Effector memory CD8-positive, alpha-beta T cell (primary cell): ENCODE results near the gene PCDHB5.
"Not testable (repeated sequence)": the region's sequence is repeated elsewhere in the genome, so short reads cannot be mapped to it uniquely, and the experiment has no call there.

Experiments used
- ATAC-seq: fragments of 150-1000 bp; cut with Tn5 transposase; replicated peaks from 2 replicates; pipeline ENCODE4 v1.10.0; 2021; ENCODE audit warnings: mild to moderate bottlenecking, moderate library complexity
- DNase-seq, 3 experiments: peaks; one replicate each; pipeline ENCODE4 v3.0.0; 2021
- H3K27ac Mint-ChIP-seq, 2 donors: one replicate each; pipeline ENCODE4 v1.8.0; 2022; ENCODE audit warnings: mild to moderate bottlenecking in 2 of 2, mixed read lengths in 2 of 2, moderate library complexity in 2 of 2
- H3K27me3 Mint-ChIP-seq, 2 donors: one replicate each; pipeline ENCODE4 v1.8.0; 2022; ENCODE audit warnings: mixed read lengths in 2 of 2
- H3K36me3 Mint-ChIP-seq: one replicate; pipeline ENCODE4 v1.8.0; 2022; ENCODE audit warnings: mild to moderate bottlenecking, moderate library complexity, mixed read lengths; ENCODE audit not compliant: insufficient read depth
- H3K4me1 Mint-ChIP-seq, 2 donors: one replicate each; pipeline ENCODE4 v1.8.0; 2022; ENCODE audit warnings: low read depth in 2 of 2, mixed read lengths in 2 of 2
- H3K4me3 Mint-ChIP-seq, 2 donors: one replicate each; pipeline ENCODE4 v1.8.0; 2022; ENCODE audit warnings: mild to moderate bottlenecking in 2 of 2, mixed read lengths in 2 of 2, moderate library complexity in 2 of 2
- H3K9me3 Mint-ChIP-seq, 2 donors: one replicate each; pipeline ENCODE4 v1.8.0; 2022; ENCODE audit warnings: mixed read lengths in 2 of 2

PCDHB5 gene

DNA sequence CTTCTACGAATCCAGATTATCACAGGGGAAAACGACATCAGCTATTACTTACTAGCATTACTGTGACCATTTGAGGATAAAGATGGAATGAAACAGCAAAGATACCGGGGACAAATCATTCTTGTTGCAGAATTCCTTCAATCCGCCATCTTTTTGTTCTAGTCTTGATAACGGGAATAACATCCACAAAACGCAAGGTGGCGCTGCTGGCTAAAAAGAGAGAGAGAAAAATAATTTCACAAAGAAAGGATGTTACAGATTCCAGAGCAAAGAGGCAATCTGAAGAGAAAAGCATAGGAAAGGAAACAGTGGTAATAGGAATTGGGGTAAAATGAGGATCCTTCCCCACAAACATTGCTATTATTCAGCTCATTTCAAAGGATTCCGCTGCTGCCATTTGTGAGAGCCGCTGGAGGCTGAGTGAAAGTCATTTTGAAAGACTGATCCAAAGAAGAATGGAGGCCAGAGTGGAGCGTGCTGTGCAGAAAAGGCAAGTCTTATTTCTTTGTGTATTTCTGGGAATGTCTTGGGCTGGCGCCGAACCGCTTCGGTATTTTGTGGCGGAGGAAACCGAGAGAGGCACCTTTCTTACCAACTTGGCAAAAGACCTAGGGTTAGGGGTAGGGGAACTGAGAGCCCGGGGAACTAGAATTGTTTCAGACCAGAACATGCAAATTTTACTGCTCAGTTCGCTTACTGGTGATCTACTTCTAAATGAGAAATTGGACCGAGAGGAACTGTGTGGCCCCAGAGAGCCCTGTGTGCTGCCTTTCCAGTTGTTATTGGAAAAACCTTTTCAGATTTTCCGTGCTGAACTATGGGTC is 37.6 kb downstream of the PCDHB5 start, which contains the start of gene PCDHB7:
PCDHB7 (plus strand) TSS at position 264 of the 824 bp plus-strand sequence; CDS start at position 456, 192 bp downstream.
- Mint-ChIP-seq H3K36me3 (peaks cover 8% of the 10 kb centered on the region), H3K9me3 (peaks cover 1 to 14% of the 10 kb centered on the region in 2 donors), H3K27me3 (peaks cover 25 to 42% of the 10 kb centered on the region in 2 donors), H3K4me3 (no peak within 1 kb of the TSS), H3K27ac (no peak within 1 kb of the TSS), H3K4me1 (peaks cover 4 to 7% of the 10 kb centered on the region in 2 donors)
- DNase-seq (no peak), ATAC-seq (no peak)

DNA sequence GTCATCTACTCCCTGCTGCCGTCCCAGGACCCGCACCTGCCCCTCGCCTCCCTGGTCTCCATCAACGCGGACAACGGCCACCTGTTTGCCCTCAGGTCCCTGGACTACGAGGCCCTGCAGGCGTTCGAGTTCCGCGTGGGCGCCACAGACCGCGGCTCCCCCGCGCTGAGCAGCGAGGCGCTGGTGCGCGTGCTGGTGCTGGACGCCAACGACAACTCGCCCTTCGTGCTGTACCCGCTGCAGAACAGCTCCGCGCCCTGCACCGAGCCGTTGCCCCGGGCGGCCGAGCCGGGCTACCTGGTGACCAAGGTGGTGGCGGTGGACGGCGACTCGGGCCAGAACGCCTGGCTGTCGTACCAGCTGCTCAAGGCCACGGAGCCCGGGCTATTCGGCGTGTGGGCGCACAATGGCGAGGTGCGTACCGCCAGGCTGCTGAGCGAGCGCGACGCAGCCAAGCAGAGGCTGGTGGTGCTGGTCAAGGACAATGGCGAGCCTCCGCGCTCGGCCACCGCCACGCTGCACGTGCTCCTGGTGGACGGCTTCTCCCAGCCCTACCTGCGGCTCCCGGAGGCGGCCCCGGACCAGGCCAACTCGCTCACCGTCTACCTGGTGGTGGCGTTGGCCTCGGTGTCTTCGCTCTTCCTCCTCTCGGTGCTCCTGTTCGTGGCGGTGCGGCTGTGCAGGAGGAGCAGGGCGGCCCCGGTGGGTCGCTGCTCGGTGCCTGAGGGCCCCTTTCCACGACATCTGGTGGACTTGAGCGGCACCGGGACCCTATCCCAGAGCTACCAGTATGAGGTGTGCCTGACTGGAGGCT is 39.5 kb downstream of the PCDHB5 start:
- not testable (repeated sequence) for H3K4me3 Mint-ChIP-seq, H3K9me3 Mint-ChIP-seq

DNA sequence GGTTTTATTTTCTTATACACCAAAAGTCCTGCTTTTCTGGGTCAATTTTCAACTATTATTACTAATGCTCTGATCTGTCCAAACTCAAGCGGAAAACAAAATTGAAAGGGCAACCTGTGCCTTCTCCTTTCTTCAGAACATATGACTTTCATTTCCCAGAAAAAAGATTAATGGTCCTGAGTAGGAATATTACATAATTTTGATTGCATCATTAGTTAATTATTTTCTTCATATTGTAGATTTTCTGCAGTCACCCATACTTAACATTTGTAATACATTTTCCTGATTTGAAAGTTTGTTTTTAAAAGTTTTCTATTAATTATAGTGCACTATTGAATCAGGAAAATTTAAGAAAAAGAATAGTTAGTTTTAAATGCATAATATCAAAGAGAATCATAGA is 40.9 kb downstream of the PCDHB5 start:
- DNase-seq (no peak), ATAC-seq (no peak)
- H3K36me3 Mint-ChIP-seq = peaks cover 8% of the 10 kb centered on the region
- H3K9me3 Mint-ChIP-seq = peaks cover 0 to 7% of the 10 kb centered on the region in 2 donors
- no peak overlapping the region for H3K27ac Mint-ChIP-seq
- H3K4me3 Mint-ChIP-seq = no peak overlapping the region
- peaks cover 10 to 13% of the 10 kb centered on the region in 2 donors for H3K27me3 Mint-ChIP-seq
- peaks cover 4 to 7% of the 10 kb centered on the region in 2 donors for H3K4me1 Mint-ChIP-seq

More for the DNA sequence above, 39.5 kb downstream of the PCDHB5 start:
- not testable (repeated sequence) for H3K27ac Mint-ChIP-seq, H3K4me1 Mint-ChIP-seq, DNase-seq, ATAC-seq, H3K36me3 Mint-ChIP-seq
- H3K27me3 Mint-ChIP-seq = peaks cover 10 to 23% of the 10 kb centered on the region in 2 donors

DNA sequence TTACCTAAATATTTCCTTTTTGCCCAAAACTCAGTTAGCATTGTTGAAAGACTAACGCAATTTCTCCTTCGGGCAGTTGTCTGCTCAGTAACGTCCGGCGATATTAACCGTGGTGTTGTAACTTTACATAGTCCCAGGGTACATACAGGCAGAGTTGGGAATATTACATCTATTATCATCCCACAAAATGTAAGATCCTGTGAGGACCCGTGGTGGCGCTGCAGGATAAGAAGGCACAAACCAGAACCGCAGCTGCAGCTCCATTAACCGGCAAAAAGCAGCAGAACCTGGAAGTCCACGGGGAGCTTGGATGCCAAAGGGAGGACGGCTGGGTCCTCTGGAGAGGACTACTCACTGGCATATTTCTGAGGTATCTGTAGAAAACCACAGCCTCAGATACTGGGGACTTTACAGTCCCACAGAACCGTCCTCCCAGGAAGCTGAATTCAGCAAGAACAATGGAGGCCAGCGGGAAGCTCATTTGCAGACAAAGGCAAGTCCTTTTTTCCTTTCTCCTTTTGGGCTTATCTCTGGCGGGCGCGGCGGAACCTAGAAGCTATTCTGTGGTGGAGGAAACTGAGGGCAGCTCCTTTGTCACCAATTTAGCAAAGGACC is 42.7 kb downstream of the PCDHB5 start, which contains the start of gene PCDHB8:
PCDHB8 (plus strand) TSS at position 214 of the 615 bp plus-strand sequence; CDS start at position 459, 245 bp downstream.
- not testable (repeated sequence) for H3K27ac Mint-ChIP-seq, H3K9me3 Mint-ChIP-seq, ATAC-seq, H3K4me1 Mint-ChIP-seq, H3K4me3 Mint-ChIP-seq, H3K36me3 Mint-ChIP-seq, DNase-seq
- H3K27me3 Mint-ChIP-seq = peaks cover 14 to 18% of the 10 kb centered on the region in 2 donors

DNA sequence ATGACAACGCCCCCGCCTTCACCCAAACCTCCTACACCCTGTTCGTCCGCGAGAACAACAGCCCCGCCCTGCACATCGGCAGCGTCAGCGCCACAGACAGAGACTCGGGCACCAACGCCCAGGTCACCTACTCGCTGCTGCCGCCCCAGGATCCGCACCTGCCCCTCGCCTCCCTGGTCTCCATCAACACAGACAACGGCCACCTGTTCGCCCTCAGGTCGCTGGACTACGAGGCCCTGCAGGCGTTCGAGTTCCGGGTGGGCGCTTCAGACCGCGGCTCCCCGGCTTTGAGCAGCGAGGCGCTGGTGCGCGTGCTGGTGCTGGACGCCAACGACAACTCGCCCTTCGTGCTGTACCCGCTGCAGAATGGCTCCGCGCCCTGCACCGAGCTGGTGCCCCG is 44.4 kb downstream of the PCDHB5 start:
- H3K4me3 Mint-ChIP-seq, H3K27ac Mint-ChIP-seq, ATAC-seq, H3K4me1 Mint-ChIP-seq, DNase-seq, H3K36me3 Mint-ChIP-seq, H3K9me3 Mint-ChIP-seq: not testable (repeated sequence)
- peaks cover 22 to 29% of the 10 kb centered on the region in 2 donors for H3K27me3 Mint-ChIP-seq

DNA sequence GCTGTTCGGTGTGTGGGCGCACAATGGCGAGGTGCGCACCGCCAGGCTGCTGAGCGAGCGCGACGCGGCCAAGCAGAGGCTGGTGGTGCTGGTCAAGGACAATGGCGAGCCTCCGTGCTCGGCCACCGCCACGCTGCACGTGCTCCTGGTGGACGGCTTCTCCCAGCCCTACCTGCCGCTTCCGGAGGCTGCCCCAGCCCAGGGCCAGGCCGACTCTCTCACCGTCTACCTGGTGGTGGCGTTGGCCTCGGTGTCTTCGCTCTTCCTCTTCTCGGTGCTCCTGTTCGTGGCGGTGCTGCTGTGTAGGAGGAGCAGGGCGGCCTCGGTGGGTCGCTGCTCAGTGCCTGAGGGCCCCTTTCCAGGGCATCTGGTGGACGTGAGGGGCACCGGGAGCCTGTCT is 44.9 kb downstream of the PCDHB5 start:
- not testable (repeated sequence) for H3K9me3 Mint-ChIP-seq, H3K36me3 Mint-ChIP-seq, ATAC-seq, H3K27ac Mint-ChIP-seq, H3K4me3 Mint-ChIP-seq, DNase-seq, H3K4me1 Mint-ChIP-seq
- H3K27me3 Mint-ChIP-seq = peaks cover 27 to 34% of the 10 kb centered on the region in 2 donors

DNA sequence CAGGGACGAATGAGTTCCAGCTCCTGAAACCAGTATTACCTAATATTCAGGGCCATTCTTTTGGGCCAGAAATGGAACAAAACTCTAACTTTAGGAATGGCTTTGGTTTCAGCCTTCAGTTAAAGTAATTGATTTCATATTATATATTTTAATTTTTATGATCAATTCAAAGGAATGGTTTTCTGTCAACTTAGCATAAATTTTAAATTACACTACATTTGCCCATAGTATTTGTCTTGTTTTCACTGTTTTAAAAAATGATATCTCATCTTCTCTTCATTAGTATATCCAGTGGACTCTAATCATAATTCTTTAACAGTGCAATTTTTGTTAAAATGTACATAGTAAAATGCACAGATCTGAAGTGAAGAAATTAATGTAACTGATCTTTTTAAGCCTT is 45.3 kb downstream of the PCDHB5 start:
- no peak overlapping the region for H3K27ac Mint-ChIP-seq

DNA sequence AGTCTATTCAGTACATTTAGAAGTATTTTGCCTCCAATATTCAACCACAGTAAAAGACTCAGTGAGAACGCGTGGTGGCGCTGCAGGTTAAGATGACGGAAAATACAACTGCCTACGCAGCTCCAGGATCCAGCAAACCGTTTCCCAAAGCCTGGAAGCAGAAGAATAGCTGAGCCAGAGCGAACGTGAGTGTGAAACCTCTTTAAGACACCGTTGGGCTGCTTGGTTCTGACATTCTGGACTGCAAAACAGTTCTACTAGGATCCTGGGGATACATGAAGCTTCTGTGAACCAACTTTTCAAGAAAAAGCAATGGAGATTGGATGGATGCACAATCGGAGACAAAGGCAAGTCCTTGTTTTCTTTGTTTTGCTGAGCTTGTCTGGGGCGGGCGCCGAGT is 47.2 kb downstream of the PCDHB5 start, which contains the start of gene PCDHB16:
PCDHB16 (plus strand) TSS at position 140 of the 400 bp plus-strand sequence; CDS start at position 313, 173 bp downstream.
- H3K4me1 Mint-ChIP-seq = peaks cover 5% of the 10 kb centered on the region in 2 donors
- H3K27me3 Mint-ChIP-seq = peaks cover 32 to 53% of the 10 kb centered on the region in 2 donors
- no peak within 1 kb of the TSS for H3K27ac Mint-ChIP-seq
- H3K36me3 Mint-ChIP-seq = no peaks in the 10 kb centered on the region
- no peak within 1 kb of the TSS for H3K4me3 Mint-ChIP-seq
- DNase-seq = no peak
- peaks cover 0 to 1% of the 10 kb centered on the region in 2 donors for H3K9me3 Mint-ChIP-seq
- ATAC-seq = no peak

More for the DNA sequence above, 45.3 kb downstream of the PCDHB5 start:
- H3K36me3 Mint-ChIP-seq = no peaks in the 10 kb centered on the region
- no peak overlapping the region for H3K4me3 Mint-ChIP-seq
- peaks cover 32 to 38% of the 10 kb centered on the region in 2 donors for H3K27me3 Mint-ChIP-seq
- no peaks in the 10 kb centered on the region for H3K4me1 Mint-ChIP-seq
- H3K9me3 Mint-ChIP-seq = peaks cover 0 to 1% of the 10 kb centered on the region in 2 donors
- DNase-seq (no peak), ATAC-seq (no peak)

DNA sequence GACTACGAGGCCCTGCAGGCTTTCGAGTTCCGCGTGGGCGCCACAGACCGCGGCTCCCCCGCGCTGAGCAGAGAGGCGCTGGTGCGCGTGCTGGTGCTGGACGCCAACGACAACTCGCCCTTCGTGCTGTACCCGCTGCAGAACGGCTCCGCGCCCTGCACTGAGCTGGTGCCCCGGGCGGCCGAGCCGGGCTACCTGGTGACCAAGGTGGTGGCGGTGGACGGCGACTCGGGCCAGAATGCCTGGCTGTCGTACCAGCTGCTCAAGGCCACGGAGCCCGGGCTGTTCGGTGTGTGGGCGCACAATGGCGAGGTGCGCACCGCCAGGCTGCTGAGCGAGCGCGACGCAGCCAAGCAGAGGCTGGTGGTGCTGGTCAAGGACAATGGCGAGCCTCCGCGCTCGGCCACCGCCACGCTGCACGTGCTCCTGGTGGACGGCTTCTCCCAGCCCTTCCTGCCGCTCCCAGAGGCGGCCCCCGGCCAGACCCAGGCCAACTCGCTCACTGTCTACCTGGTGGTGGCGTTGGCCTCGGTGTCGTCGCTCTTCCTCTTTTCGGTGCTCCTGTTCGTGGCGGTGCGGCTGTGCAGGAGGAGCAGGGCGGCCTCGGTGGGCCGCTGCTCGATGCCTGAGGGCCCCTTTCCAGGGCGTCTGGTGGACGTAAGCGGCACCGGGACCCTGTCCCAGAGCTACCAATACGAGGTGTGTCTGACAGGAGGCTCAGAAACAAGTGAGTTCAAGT is 49.3 kb downstream of the PCDHB5 start:
- not testable (repeated sequence) for H3K9me3 Mint-ChIP-seq, H3K27ac Mint-ChIP-seq, DNase-seq, H3K4me1 Mint-ChIP-seq, ATAC-seq, H3K36me3 Mint-ChIP-seq, H3K4me3 Mint-ChIP-seq
- H3K27me3 Mint-ChIP-seq = peaks cover 45 to 67% of the 10 kb centered on the region in 2 donors

DNA sequence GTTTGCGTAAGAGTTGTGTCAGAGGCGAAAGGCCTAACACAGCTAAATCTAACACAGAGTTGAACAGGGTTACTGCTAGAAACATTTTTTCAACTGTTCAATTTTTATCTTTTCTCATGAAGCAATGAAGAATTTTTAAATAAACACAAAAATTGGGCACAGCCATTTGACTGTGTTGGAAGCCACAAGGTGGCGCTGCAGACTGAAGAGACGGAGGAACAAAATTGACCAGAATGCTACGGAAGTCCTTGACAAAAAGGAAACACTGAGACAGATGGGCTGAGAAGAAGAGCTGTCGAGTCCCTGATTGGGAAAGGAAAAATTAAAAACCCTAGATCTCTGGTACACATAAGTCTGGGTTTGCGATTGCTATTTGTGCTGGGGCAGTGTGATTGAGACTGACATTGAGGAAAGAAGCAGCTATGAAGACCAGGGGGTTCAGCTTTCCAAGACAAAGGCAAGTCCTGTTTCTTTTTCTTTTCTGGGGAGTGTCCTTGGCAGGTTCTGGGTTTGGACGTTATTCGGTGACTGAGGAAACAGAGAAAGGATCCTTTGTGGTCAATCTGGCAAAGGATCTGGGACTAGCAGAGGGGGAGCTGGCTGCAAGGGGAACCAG is 52.0 kb downstream of the PCDHB5 start, which contains the start of gene PCDHB9:
PCDHB9 (plus strand) TSS at position 265 of the 616 bp plus-strand sequence; CDS start at position 423, 158 bp downstream.
- DNase-seq (peak in 2 of 3 experiments; percentile 12 to 14), ATAC-seq (peak; percentile 42)
- Mint-ChIP-seq H3K4me3 (peak within 1 kb of the TSS; percentile 46 to 60), H3K27me3 (peaks cover 54 to 80% of the 10 kb centered on the region in 2 donors), H3K4me1 (peaks cover 8% of the 10 kb centered on the region in 2 donors), H3K27ac (no peak within 1 kb of the TSS), H3K36me3 (no peaks in the 10 kb centered on the region), H3K9me3 (peaks cover 0 to 1% of the 10 kb centered on the region in 2 donors)
